ENCODE data around the gene BDH2. TPM values are rescaled to one million over a fixed set of nuclear protein-coding genes. Genes with fewer than 3 reads are reported as not detected.
A peak's percentile ranks its signal among the peaks of the same experiment; 100 is the strongest.

BDH2 gene
- total RNA-seq, 1 donor from 2014 or later = 27.2 TPM

- TF ChIP-seq CTCF (IDR thresholded peaks at IDR 0.05; ENCODE audit: borderline replicate concordance) = no peak
- DNase-seq = no peak
- intact Hi-C loops (cut with micrococcal nuclease) = loop anchor here (10.0 kb wide), 1 partner anchor 672 kb away; no protein-coding TSS in a partner anchor
- Histone ChIP-seq H3K4me3 (no peak overlapping the region), H3K36me3 (peaks cover 15% of the 10 kb centered on the region), H3K27me3 (ENCODE audit: low read depth) (no peaks in the 10 kb centered on the region), H3K9me3 (replicated peaks) (no peaks in the 10 kb centered on the region), H3K4me1 (peaks cover 50% of the 10 kb centered on the region), H3K27ac (replicated peaks) (no peak overlapping the region)
These were observed 2.5 kb downstream of the BDH2 start for GRCh38 chr4:103097112-103097511.

GRCh38 chr4:103095080-103095479 lies 4.6 kb downstream of the BDH2 start:
- Histone ChIP-seq H3K4me1 (peaks cover 50% of the 10 kb centered on the region), H3K27ac (replicated peaks) (no peak overlapping the region), H3K36me3 (peaks cover 26% of the 10 kb centered on the region), H3K9me3 (replicated peaks) (no peaks in the 10 kb centered on the region), H3K27me3 (ENCODE audit: low read depth) (no peaks in the 10 kb centered on the region), H3K4me3 (no peak overlapping the region)
- intact Hi-C loops (cut with micrococcal nuclease) = loop anchor here (10.0 kb wide), 1 partner anchor 670 kb away; no protein-coding TSS in a partner anchor
- DNase-seq = no peak
- no peak for TF ChIP-seq CTCF (IDR thresholded peaks at IDR 0.05; ENCODE audit: borderline replicate concordance)

GRCh38 chr4:103092245-103092644 lies 7.4 kb downstream of the BDH2 start:
- Histone ChIP-seq H3K36me3 (peaks cover 54% of the 10 kb centered on the region), H3K9me3 (replicated peaks) (no peaks in the 10 kb centered on the region), H3K27ac (replicated peaks) (no peak overlapping the region), H3K4me3 (no peak overlapping the region), H3K4me1 (peaks cover 28% of the 10 kb centered on the region), H3K27me3 (ENCODE audit: low read depth) (no peaks in the 10 kb centered on the region)
- intact Hi-C loops (cut with micrococcal nuclease) = loop anchor here (10.0 kb wide), 1 partner anchor 667 kb away; no protein-coding TSS in a partner anchor
- TF ChIP-seq CTCF (IDR thresholded peaks at IDR 0.05; ENCODE audit: borderline replicate concordance) = no peak
- DNase-seq = no peak

- Histone ChIP-seq H3K4me3 (no peak overlapping the region), H3K27ac (replicated peaks) (no peak overlapping the region), H3K36me3 (peaks cover 60% of the 10 kb centered on the region)
These were observed 7.9 kb downstream of the BDH2 start for GRCh38 chr4:103091601-103092223.

GRCh38 chr4:103089481-103089880 lies 10.2 kb downstream of the BDH2 start:
- no peak for TF ChIP-seq CTCF (IDR thresholded peaks at IDR 0.05; ENCODE audit: borderline replicate concordance)
- intact Hi-C loops (cut with micrococcal nuclease) = no loop called here
- Histone ChIP-seq H3K4me1 (peaks cover 7% of the 10 kb centered on the region), H3K27me3 (ENCODE audit: low read depth) (no peaks in the 10 kb centered on the region), H3K36me3 (peaks cover 77% of the 10 kb centered on the region), H3K27ac (replicated peaks) (no peak overlapping the region), H3K4me3 (no peak overlapping the region), H3K9me3 (replicated peaks) (no peaks in the 10 kb centered on the region)
- DNase-seq = no peak

More at GRCh38 chr4:103091601-103092223, 7.9 kb downstream of the BDH2 start:
- H3K27me3 ChIP-seq (ENCODE audit: low read depth) = no peaks in the 10 kb centered on the region
- H3K9me3 ChIP-seq (replicated peaks) = no peaks in the 10 kb centered on the region
- DNase-seq = no peak
- H3K4me1 ChIP-seq = peaks cover 25% of the 10 kb centered on the region
- TF ChIP-seq CTCF (IDR thresholded peaks at IDR 0.05; ENCODE audit: borderline replicate concordance) = peak; percentile 53
- intact Hi-C loops (cut with micrococcal nuclease) = loop anchor here (10.0 kb wide), 1 partner anchor 667 kb away; no protein-coding TSS in a partner anchor

Measured in left ventricle myocardium inferior (tissue), 1 donor.